H54 (cell line): ENCODE results near the gene LTBP4.

Experiments
- DNase-seq: peaks from one replicate; pipeline ENCODE4 v3.0.0; 2011; ENCODE audit warnings: low spot score, mixed read lengths; ENCODE audit not compliant: insufficient read length
- FAIRE-seq: peaks from 3 replicates; lab custom pipeline; 2011; peaks lifted over from hg19 to GRCh38; lab: Jason Lieb, UNC
- POLR2A ChIP-seq: IDR thresholded peaks from 2 replicates; pipeline ENCODE4 v1.6.1; 2011; ENCODE audit warnings: low read depth, mild to moderate bottlenecking, low read length

Gene LTBP4

DNA sequence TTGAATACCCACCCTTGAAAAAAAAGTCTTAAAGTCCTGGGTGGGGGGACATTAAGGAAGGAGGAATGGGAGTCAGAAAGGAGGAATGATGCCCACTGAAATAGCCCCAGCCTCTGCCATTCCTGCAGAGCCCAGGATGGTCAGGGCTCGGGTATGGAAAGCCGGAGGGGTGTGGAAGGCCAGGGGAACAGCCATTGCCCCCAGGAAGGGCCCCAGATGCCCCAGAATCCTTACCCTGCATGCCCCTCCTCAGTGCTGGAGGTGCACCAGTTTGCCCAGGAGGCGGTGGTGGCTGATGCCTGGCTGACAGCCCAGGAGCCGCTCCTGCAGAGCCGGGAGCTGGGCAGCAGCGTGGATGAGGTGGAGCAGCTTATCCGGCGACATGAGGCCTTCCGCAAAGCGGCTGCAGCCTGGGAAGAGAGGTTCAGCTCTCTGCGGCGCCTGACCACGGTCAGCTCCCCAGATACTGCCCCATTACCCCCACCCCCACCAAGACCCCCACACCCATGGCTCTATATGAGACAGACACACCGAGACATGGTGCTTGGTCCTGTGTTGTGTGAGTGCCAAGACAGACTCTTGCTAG is 35.2 kb upstream of the LTBP4 start:
- TF ChIP-seq POLR2A: no peak
- no peak for DNase-seq
- FAIRE-seq: no peak

DNA sequence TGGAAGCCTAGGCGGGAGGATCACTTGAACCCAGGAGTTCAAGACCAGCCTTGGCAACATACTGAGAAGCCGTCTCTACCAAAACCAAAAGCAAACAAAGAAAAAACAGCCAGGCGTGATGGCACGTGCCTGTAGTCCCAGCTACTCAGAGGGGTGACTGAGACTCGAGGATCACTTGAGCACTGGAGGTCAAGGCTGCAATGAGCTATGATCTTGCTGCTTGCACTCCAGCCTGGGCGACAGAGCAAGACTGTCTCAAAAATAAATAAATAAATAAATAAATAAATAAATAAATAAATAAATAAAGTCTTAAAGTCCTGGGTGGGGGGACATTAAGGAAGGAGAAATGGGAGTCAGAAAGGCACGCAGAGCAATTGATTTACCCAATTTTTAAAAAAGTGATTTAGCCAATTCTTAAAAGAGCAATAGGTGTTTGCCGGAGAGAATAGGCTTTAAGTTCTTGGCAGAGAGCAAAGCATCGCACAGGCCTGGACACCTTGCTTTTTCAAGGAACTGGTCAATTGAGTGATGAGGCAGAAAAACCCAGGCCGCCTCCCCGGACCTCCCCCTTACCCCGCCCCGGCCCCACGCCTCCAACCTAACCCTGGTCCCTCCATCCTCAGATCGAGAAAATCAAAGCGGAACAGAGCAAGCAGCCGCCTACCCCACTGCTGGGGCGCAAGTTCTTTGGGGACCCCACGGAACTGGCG is 34.0 kb upstream of the LTBP4 start:
- DNase-seq: no peak
- no peak for TF ChIP-seq POLR2A
- FAIRE-seq: no peak

DNA sequence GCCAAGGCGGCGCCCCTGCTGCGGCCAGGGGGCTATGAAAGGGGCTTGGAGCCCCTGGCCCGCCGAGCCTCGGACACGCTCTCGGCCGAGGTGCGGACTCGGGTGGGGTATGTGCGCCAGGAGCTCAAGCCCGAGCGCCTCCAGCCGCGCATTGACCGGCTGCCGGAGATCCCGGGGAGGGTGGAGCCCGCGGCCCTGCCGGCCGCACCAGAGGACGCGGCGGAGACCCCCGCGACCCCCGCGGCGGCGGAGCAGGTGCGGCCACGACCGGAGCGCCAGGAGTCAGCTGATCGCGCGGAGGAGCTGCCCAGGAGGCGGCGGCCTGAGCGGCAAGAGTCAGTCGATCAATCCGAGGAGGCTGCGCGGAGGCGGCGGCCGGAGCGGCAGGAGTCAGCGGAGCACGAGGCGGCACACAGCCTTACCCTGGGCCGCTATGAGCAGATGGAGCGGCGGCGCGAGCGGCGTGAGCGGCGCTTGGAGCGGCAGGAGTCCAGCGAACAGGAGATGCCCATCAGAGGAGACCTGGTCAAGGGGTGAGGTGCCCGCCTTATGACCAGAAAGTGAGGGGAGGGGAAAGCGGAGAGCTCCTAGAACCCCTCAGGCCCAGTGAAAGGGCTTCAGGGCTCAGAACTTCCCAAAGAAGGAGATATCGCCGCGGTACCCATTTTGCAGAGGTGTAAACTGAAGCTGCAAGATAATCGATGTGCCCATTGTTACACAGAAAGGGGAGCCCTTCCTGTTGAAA is 33.2 kb upstream of the LTBP4 start:
- no peak for TF ChIP-seq POLR2A
- DNase-seq: no peak
- FAIRE-seq: no peak

DNA sequence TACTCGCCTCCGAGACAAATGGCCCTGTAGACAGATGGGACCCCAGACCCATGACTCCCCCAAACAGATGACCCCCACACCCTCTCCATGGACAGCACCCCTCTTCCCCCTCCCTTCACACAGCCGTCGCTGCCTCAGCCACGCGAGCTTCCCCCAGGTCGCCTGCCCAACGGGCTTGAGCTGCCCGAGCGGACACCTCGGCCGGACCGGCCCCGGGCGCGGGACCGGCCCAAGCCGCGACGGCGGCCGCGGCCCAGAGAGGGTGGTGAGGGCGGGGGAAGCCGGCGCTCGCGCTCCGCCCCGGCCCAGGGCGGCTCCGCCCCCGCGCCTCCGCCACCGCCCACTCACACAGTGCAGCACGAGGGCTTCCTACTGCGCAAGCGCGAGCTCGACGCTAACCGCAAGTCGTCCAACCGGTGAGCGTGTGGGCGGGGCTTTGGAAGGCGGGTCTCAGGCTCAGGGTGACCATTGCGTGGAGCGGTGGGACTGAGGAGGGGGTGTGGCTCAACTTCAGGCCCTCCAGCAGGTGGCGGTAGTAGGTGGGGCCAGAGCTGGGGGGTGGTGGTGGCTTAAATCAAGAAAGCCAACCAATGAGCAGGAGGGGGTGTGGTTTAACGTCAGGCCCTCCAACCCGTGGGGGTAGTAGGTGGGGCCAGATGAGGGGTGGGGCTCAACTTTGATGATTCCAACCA is 30.7 kb upstream of the LTBP4 start:
- DNase-seq: peak; percentile 100

DNA sequence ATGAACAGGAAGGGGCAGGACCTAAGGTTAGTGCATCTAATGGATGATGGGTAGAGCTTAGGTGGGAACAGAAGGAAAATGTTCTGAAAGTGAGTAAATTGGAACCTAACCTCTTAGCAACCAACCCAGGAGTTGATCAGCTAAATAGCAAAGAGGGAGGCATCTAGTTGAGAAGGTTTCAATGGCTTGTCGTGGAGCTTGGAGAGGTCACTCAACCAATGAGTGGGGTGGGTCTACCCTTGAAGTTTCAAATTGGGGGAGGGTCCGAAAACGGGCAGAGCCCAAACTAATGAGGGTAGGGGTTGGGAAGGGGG is 30.2 kb upstream of the LTBP4 start:
- FAIRE-seq: no peak
- TF ChIP-seq POLR2A: no peak
- no peak for DNase-seq

More for the DNA sequence above, 30.7 kb upstream of the LTBP4 start:
- peak; percentile 85 for TF ChIP-seq POLR2A
- peak; percentile 88 for FAIRE-seq

DNA sequence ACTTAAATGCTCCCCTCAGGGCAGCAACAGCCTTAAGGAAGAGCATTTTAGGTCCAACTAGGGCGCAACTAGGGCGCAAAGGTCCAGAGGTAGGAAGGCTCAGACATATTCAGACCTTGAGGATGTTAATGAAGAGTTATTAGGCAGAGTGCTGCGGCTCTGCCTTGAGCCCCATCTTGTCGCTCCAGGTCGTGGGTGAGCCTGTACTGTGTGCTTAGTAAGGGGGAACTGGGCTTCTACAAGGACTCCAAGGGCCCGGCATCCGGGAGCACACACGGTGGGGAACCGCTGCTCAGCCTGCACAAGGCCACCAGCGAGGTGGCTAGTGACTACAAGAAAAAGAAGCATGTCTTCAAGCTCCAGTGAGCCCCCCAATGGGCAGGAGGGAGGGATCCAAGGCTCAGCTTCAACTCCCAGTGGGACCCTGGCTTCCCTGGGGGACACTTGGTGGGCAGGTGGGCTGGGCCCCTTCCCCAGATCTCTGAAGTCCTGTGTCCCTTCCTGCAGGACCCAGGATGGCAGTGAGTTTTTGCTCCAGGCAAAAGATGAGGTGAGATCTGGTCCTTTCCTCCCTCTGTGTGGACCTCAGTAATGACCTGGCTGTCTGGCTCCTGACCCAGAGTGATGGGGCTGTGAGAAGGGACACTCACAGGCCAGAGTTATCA is 29.2 kb upstream of the LTBP4 start:
- FAIRE-seq: no peak
- TF ChIP-seq POLR2A: no peak
- no peak for DNase-seq

DNA sequence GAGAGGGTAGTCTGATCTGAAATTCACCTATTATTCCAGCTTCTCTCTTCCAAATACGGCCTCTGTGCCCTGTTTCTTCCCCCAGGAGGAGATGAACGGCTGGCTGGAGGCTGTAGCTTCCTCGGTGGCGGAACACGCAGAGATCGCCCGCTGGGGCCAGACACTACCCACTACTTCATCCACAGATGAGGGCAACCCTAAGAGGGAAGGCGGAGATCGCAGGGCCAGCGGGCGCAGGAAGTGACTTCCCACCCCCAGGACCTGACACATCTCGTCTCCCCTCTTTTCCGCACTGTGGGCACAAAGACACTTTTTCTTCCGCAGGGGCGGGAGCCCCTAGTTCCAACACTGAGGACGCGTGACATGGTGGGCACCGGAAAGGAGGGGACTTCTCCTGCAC is 25.8 kb upstream of the LTBP4 start:
- no peak for FAIRE-seq

DNA sequence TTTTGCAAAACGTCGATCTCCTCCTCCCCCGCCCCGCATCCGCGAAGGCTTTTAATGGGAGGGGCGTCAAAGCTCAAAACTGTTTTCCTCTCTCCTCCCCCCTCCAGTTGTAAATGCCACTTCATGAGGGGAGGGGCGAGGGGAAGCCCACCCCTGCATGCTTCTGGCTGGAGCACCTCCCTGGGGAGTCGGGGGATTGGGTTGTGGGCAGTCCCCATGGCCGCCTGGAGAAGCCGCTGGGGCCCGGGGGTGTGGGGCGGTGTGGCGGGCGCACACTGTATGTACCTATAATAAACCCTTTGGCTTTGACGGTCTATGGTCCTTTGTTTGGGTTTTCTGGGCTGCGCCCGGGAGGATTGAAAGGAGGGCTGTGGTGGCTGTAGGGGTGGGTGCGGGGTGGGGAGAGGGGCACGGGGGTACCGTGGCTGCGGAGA is 25.0 kb upstream of the LTBP4 start:
- TF ChIP-seq POLR2A: no peak
- DNase-seq (no peak), FAIRE-seq (no peak)

More for the DNA sequence above, 25.8 kb upstream of the LTBP4 start:
- TF ChIP-seq POLR2A: no peak
- DNase-seq: no peak

DNA sequence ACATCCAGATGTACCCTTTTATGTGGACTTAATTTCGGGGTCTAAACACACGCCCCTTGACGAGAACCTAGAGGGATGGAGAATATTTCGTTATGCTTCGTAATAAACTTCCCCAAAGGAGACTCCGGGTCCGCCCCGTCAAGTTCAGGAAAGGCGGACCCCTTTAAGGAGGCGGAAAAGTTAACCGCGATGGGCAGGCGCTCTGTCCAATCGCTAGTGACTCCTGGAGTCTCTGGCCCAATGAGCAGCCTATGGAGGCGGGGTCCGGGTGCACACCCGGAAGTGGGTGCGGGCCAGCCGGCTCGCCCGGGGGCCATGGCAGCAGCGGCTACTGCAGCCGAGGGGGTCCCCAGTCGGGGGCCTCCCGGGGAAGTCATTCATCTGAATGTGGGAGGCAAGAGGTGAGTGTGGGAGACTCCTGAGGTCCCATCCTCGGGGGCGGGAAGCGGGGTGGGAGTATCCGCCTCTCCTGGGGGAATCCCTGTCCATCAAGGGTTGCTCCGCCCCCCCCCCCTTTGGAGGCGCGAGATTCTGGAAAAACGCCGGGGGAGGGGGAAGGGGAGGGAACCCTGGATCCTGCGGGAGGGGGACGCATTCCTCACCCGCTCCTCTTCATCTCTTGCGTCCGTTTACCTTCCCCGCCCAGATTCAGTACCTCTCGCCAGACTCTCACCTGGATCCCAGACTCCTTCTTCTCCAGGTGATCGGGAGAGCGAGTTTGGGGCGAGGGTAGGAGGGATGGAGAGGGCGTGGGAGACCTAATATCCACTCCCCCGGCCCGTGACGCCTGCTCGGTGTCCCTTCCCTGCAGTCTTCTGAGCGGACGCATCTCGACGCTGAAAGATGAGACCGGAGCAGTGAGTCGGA is 24.4 kb upstream of the LTBP4 start, which contains the start of gene SHKBP1:
Gene SHKBP1 (plus strand): TSS at position 289 of the 867 bp plus-strand sequence. CDS start 27 bp downstream, at position 316.
- FAIRE-seq (no peak), DNase-seq (peak; percentile 99)
- TF ChIP-seq POLR2A: no peak

DNA sequence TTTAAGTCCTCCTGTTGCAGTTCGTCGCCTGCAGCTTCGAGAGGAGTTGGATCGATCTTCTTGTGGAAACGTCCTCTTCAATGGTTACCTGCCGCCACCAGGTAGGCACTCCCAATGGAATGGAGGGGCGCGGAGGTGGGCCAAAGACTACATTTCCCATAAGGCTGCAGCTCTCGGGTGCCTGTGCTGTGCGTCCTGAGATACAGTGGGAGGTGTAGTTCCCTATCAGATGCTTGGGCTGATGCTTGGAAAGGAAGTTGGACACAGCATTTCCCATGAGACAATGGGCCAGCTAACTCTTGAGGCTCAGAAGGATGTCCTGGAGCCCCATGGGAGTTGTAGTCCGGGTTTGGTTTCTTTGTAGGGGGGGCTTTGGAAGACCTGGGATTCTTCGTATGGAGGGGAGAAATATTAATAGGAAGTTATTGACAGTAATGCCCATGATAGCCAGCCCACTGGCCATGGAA is 22.7 kb upstream of the LTBP4 start:
- no peak for TF ChIP-seq POLR2A
- DNase-seq (no peak), FAIRE-seq (no peak)

DNA sequence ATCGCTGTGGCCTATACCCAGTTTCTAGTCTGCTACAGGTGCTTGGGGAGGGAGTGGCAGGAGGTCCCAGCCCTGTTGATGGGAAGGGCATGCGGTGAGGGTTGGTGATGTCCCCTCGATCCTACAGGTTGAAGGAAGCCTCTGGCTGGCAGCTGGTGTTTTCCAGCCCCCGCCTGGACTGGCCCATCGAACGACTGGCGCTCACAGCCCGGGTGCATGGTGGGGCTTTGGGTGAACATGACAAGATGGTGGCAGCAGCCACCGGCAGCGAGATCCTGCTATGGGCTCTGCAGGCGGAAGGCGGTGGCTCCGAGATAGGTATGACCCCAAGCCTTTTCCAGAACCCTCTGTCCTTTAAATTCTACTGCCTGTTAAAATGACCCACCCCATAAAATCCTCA is 20.6 kb upstream of the LTBP4 start:
- TF ChIP-seq POLR2A: no peak
- no peak for DNase-seq
- no peak for FAIRE-seq

DNA sequence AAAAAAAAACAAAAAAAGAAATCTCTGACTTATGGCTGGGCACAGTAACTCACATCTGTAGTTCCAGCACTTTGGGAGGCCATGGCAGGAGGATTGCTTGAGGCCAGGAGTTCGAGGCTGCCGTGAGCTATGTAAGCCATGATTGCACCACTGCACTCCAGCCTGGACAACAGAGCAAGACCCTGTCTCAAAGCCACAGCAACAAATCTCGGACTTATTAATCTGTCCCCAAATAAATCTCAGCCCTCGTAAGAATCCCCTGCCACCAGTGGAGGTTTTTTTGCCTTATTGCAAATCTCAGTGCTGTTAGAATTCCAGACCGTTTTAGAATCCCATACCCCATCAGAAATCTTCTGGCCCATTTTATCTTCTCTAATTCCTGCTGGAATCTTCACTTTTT is 19.6 kb upstream of the LTBP4 start:
- FAIRE-seq (no peak), DNase-seq (no peak)
- TF ChIP-seq POLR2A: no peak
